RCC 7860 (cell line): ENCODE measurements around the gene MRM1.
"Not testable (repeated sequence)": the region's sequence is repeated elsewhere in the genome, so short reads cannot be mapped to it uniquely, and the experiment has no call there.

ENCODE experiments used
- DNase-seq: peaks from one replicate; pipeline ENCODE4 v3.0.0-alpha.2; 2015; ENCODE audit warnings: low spot score
- FAIRE-seq: peaks from 2 replicates; lab custom pipeline; 2012; peaks lifted over from hg19 to GRCh38; lab: Jason Lieb, UNC

The MRM1 gene

GRCh38 chr17:36600465-36600864 lies 918 bp upstream of the MRM1 start:
- DNase-seq (no peak), FAIRE-seq (no peak)

DNA sequence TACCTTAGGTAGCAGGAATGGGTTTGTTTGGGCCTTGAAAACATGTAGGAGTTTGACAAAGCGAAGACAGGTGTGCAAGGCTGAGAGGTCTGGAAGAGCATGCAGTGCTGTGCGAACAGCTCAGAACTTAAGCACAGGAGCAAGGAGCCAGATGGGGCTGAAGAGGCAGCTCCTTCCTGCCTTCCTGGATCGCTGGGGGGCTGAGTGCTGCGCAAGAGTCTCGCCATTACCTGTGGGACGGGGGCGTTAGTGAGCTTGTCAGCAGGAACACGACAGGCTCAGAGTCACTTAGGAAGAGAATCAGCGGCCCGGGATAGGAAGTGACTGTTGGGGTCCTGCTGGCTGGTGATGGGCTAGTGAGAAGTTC lies 464 bp upstream of the MRM1 start:
- DNase-seq, result no peak
- FAIRE-seq, result no peak

- DNase-seq, result no peak
Measured at GRCh38 chr17:36602030-36602748, 806 bp downstream of the MRM1 start.

GRCh38 chr17:36602924-36603384 lies 1.6 kb downstream of the MRM1 start:
- peak; percentile 46 for DNase-seq
- no peak for FAIRE-seq

More at GRCh38 chr17:36602030-36602748, 806 bp downstream of the MRM1 start:
- no peak for FAIRE-seq

DNA sequence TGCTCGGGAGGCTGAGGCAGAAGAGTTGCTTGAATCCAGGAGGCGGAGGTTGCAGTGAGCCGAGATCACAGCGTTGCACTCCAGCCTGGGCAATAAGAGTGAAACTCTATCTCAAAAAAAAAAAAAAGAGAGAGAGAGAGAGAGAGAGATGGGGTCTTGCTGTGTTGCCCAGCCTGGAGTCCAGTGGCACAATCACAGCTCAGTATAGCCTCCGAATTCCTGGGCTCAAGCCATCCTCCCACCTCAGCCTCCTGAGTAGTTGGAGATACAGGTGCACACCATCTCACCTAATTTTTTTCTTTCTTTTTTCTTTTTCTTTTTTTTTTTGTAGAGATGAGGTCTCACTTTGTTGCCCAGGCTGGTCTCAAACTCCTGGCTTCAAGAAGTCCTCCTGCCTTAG lies 3.6 kb downstream of the MRM1 start:
- not testable (repeated sequence) for FAIRE-seq, DNase-seq

GRCh38 chr17:36608280-36608679 lies 6.9 kb downstream of the MRM1 start:
- FAIRE-seq (no peak), DNase-seq (no peak)

DNA sequence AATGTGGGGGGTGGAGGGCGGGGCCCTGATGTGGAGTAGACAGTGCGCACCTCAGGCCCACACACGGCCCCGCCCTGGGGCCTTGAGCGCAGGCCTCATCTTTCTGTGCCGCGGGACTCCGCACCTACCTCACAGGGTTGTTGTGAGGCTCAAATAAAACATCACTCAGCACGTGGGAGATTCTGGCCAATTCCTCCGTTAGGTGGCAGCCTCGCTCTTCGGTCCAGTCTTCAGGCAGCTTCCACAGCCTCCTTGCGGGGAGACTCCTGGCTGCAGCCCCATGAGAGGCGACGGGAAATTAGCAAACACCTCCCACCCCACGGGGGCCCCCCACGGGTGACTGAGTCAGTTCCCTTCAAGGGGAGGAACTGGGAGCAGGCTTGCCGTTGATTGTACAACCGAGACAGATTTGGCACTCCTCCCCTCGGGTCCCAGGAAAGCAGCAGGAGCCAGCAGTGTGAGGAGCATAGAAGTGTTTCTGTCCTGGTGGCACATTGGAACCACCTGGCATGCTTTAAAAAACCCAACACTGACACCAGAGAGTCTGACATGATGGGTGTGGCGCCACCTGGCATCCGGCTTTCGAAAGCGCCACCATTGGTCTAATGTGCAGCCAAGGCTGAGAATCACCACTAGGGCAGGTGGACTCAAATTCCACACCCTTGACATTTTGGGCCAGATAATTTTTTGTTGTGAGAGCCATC lies 7.6 kb downstream of the MRM1 start:
- no peak for DNase-seq

GRCh38 chr17:36609498-36609862 lies 8.1 kb downstream of the MRM1 start:
- FAIRE-seq (no peak), DNase-seq (no peak)

More for the DNA sequence above, 7.6 kb downstream of the MRM1 start:
- no peak for FAIRE-seq

GRCh38 chr17:36610474-36610873 lies 9.1 kb downstream of the MRM1 start:
- no peak for DNase-seq
- no peak for FAIRE-seq

- no peak for FAIRE-seq
- peak; percentile 21 for DNase-seq
Measured at GRCh38 chr17:36611345-36612072, 10.1 kb downstream of the MRM1 start.

DNA sequence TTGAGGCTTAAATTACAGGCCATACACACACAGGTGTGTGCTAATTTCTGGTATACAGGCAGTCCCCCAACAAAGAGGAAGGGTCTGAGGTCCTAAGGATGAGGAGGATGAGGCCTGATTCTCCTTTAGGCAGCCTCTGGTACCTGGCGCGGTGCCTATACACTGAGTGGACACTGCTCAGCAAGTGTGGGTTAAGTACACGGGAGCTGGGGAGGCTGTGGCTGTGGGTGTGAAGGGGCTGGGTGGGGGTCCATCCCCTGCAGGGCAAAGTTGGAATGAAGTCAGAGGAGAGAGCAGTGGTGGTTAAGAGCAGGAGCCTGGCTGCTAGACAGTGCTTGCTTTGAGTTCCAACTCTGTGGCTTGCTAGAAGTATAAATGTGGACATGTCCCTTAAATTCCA lies 10.9 kb downstream of the MRM1 start:
- FAIRE-seq (no peak), DNase-seq (no peak)

DNA sequence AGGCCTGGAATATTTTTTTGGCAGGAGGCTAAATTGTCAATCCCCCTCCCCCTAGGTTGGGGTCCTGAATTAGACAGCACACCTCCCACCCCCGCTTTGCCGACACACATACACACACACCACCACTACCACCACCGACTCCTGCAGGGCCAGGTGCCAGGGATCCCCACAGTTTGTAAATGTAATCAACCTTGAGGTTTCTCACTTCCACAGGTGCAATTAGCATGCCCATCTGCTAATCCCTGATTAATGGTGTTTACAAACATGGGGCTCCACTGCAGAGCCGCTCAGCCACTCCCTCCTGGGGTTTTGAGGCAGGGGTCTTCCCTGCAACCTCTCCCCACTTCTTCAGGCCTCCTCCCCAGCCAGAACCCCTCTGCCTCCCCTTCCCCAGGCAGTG lies 11.8 kb downstream of the MRM1 start:
- FAIRE-seq, result no peak
- no peak for DNase-seq

- FAIRE-seq (no peak), DNase-seq (no peak)
Measured at GRCh38 chr17:36614081-36614480, 12.7 kb downstream of the MRM1 start.

- FAIRE-seq (no peak), DNase-seq (no peak)
Measured at GRCh38 chr17:36614933-36615332, 13.6 kb downstream of the MRM1 start.

DNA sequence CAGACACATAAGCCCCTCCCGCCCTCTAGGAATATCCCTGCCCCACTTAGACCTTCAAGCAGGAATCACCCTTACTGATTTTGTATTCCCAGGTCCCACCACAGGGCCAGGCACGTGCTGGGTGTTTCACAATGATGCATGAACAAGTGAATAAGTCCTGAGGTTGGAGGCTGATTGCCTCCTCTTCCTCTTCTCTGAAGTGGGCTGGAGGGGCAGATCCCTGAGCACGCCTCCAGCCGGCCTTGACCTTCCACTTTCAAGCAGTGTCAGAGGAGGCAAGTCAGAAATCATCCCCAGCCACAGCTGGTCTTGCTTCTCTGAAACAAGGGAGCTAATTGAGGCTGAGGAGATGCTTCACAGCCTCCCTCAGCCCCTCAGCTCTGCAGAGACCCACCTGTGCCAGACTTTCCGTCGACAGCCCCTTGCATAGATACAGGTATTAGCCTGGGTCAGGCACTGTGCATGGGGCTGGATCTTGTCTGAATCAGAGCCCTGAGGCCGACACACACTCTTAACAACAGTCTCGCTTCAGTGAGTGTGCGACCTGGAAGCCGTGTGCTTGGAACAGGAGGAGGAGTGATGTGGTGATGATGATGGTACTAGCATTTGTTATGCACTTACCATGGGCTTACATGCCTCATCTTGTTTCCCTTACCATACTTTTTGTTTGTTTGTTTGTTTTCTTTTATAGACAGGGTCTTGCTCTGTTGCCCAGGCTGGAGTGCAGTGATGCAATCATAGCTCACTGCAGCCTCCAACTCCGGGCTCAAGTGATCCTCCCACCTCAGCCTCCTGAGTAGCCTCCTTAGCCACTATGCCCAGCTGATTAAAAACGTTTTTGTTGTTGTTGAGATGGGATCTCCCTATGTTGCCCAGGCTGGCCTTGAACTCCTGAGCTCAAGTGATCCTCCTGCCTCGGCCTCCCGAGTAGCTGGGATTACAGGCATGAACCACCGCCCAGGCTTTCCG lies 15.0 kb downstream of the MRM1 start:
- DNase-seq (peak; percentile 23), FAIRE-seq (no peak)

DNA sequence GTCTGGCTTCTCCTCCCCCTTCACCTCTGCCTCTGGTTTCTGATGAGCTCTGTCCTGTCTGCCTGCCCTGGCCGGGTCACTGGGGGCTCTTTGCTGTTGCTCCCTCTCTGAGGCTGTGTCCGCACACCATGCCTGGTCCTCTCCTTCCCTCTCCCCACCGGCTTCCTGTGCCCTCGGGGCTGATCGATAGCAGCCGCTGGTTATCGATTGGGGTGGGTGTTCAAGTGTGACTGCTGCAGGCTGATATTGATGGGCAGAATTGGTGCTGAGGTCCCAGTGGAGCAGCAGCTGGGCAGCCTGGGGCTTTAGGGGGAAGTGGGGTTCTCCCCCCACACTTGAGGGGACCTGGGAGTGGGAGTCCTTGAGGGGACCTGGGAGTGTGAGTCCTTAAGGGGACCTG lies 16.4 kb downstream of the MRM1 start:
- FAIRE-seq, result no peak
- no peak for DNase-seq

DNA sequence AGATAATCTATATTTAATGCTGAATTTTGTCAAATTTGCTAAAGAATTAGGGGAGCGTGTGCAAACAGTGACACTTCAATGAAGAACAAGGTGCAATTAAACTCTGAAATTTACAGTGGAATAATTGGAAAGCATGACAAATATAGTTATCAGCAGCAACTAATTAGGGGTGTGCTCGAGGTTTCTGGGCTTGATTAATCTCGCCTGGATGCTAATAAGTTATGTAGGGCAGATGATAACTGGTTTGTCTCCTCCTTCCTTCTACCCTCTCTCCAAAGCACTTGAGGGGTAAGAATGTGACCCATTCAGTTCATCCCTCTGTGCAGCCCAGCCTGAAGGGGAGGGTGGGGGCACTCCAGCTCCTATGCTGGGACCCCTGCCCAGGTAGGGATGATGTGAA lies 21.9 kb downstream of the MRM1 start:
- no peak for FAIRE-seq

GRCh38 chr17:36625188-36625587 lies 23.8 kb downstream of the MRM1 start:
- no peak for DNase-seq

More for the DNA sequence above, 21.9 kb downstream of the MRM1 start:
- no peak for DNase-seq

DNA sequence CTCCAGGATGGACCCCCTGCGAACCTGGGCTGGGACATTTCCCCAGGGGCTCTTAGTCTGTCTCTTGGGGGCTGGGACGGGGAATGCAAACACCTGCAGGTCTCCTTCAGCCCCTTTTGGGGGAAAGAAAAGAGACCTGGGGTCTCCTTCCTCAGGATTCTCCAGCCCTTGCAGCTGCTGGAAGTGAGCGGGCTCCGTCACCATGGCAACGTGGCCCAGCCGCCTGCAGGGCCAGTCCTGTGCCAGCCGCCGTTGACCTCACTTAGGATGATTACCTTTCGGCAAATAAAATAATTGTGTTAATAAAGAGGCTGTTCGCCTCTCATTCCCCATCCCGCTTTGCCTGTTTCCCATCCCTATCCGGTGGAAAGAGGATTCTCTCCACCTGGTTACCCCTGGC lies 25.7 kb downstream of the MRM1 start:
- DNase-seq (no peak), FAIRE-seq (no peak)

More at GRCh38 chr17:36625188-36625587, 23.8 kb downstream of the MRM1 start:
- no peak for FAIRE-seq

DNA sequence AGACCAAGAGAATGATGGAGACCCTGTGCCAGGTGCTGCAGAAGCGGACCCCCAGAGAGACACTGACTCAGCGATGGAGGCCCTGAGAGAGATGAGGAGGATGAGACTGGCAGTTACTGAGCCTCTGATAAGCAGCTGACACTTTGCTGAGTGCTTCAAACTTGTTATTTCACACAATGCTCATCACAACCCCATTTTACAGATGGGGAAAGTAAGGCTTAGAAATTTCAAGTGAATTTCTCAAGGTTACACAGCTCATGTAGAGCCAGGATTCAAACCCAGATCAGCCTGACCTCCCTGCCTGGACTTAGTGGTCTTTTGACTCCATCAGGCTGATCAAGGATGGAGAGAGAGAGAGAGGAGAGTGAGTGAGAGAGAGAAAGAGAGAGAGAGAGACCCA lies 27.2 kb downstream of the MRM1 start:
- FAIRE-seq (no peak), DNase-seq (no peak)
